GM19035 (cell line): ENCODE data around the gene UBE2G2.

Experiments used
- ATAC-seq: cut with Tn5 transposase; IDR thresholded peaks from one replicate; pipeline ENCODE4 v1.9.1; 2021; ENCODE audit not compliant: unreplicated experiment

The UBE2G2 gene

GRCh38 chr21:44816761-44817505 lies 15.3 kb upstream of the UBE2G2 start:
- peak; percentile 18 for ATAC-seq

GRCh38 chr21:44815852-44816628 lies 14.4 kb upstream of the UBE2G2 start:
- ATAC-seq = no peak

- ATAC-seq = no peak
Measured at GRCh38 chr21:44815225-44815624, 13.6 kb upstream of the UBE2G2 start.

- ATAC-seq = no peak
Measured at GRCh38 chr21:44814498-44815023, 12.9 kb upstream of the UBE2G2 start.

- ATAC-seq = no peak
Measured at GRCh38 chr21:44813727-44814126, 12.1 kb upstream of the UBE2G2 start.

GRCh38 chr21:44813149-44813548 lies 11.5 kb upstream of the UBE2G2 start:
- ATAC-seq = no peak

- no peak for ATAC-seq
Measured at GRCh38 chr21:44812640-44813039, 11.0 kb upstream of the UBE2G2 start.

GRCh38 chr21:44810779-44811178 lies 9.2 kb upstream of the UBE2G2 start:
- ATAC-seq = no peak

- no peak for ATAC-seq
Measured at GRCh38 chr21:44805859-44806258, 4.2 kb upstream of the UBE2G2 start.

- no peak for ATAC-seq
Measured at GRCh38 chr21:44805226-44805625, 3.6 kb upstream of the UBE2G2 start.

- ATAC-seq = no peak
Measured at GRCh38 chr21:44804762-44805161, 3.1 kb upstream of the UBE2G2 start.

- ATAC-seq = no peak
Measured at GRCh38 chr21:44803651-44804050, 2.0 kb upstream of the UBE2G2 start.

- peak; percentile 18 for ATAC-seq
Measured at GRCh38 chr21:44802396-44803153, 955 bp upstream of the UBE2G2 start.

GRCh38 chr21:44800971-44801467 lies 601 bp downstream of the UBE2G2 start:
- peak; percentile 53 for ATAC-seq

GRCh38 chr21:44800103-44800502 lies 1.5 kb downstream of the UBE2G2 start:
- no peak for ATAC-seq

- ATAC-seq = no peak
Measured at GRCh38 chr21:44799646-44800045, 2.0 kb downstream of the UBE2G2 start.

- no peak for ATAC-seq
Measured at GRCh38 chr21:44797775-44798174, 3.8 kb downstream of the UBE2G2 start.

- no peak for ATAC-seq
Measured at GRCh38 chr21:44795342-44795741, 6.3 kb downstream of the UBE2G2 start.

GRCh38 chr21:44793592-44794374 lies 7.8 kb downstream of the UBE2G2 start:
- ATAC-seq = no peak
